HG03520 (cell line): ENCODE results near the gene NEK2.

ENCODE experiments used
- ATAC-seq: cut with Tn5 transposase; IDR thresholded peaks from one replicate; pipeline ENCODE4 v1.9.1; 2021; ENCODE audit warnings: mild to moderate bottlenecking, moderate library complexity; ENCODE audit not compliant: unreplicated experiment

Gene NEK2

DNA sequence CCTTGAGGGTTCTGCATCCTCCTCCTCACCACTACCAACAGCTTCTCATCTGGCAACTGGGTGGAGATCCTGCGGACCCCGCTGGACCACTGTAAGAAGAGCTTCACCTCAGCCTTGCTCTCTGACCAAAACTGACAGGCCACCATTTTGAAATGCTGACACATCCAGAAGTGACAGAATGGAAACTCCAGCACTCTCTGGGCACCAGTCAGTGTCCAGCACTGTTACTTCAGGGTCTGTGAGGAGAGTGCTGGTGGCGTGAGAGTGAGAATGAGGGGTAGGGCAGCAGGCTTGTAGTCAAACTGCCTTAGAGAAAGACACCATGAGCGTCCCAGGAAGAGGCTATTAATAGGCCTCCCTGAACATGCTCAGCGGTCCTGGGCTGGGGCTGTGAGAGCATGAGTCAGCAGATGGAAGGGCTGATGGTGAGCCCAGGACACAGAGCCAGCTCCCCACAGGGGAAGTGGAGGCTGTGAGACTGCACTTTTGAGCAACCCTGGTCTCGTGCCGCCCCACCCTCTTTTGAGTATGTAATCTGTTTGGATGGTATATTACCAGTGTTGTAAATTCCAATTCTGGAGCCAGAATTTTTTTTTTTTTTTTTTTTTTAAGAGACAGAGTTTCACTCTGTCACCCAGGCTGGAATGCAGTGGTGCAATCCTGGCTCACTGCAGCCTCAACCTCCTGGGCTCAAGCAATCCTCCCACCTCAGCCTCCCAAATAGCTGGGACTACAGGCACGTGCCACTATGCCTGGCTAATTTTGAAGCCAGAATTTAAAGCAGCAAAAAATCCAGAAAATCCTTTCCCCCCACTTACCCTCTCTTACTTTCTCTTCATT is 62.1 kb downstream of the NEK2 start:
- no peak for ATAC-seq

DNA sequence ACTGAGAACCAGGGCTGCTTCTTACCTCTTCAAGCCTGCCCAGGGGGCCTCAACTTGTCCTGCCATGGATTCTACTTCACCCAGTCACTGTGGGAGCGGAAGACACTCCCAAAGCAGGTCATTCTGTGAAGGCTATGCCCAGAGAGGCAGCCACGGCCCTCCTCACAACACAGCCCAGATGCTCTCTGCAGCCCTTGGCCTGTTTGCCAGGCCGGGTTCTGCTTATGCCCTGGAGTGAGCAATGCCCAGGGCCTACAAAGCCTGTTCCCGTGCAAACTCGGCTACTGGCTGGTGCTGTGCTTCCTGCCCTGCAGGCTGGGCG is 62.7 kb downstream of the NEK2 start:
- no peak for ATAC-seq
